ENCODE results near the gene ZNF836. TPM values are rescaled to one million over a fixed set of nuclear protein-coding genes. Genes with fewer than 3 reads are reported as not detected.

The ZNF836 gene
- total RNA-seq, 3 donors from 2014 or later (not counting 1 experiment from before 2014, with no cell fraction given), result 27.9 to 40.2 (median 28.0) TPM

- peak within 1 kb of the TSS; percentile 99 for H3K4me3 Mint-ChIP-seq
- H3K27me3 Mint-ChIP-seq (ENCODE audit: low read depth in 2 of 2), result no peaks in the 10 kb centered on the region
- peak within 1 kb of the TSS; percentile 61 for H3K4me3 ChIP-seq (ENCODE audit: low read length)
- no peaks in the 10 kb centered on the region for H3K9me3 Mint-ChIP-seq
- H3K4me1 Mint-ChIP-seq, result peaks cover 51 to 57% of the 10 kb centered on the region in 2 donors
- peaks cover 6% of the 10 kb centered on the region for H3K36me3 Mint-ChIP-seq
- peak within 1 kb of the TSS; percentile 87 for H3K27ac ChIP-seq (ENCODE audit: low read length)
- no peaks in the 10 kb centered on the region for H3K27me3 ChIP-seq (ENCODE audit: control insufficient read depth, insufficient read depth, low read length)
- DNase-seq, result peak; percentile 97 to 100
- under 1% methylated on average over 70 of the region's 70 CpGs for WGBS (ENCODE audit: insufficient coverage)
- H3K4me1 ChIP-seq (ENCODE audit: control insufficient read depth, insufficient read depth, low read length), result peaks cover 36% of the 10 kb centered on the region
- intact Hi-C loops (cut with micrococcal nuclease), result loop anchor here (1.0 to 5.0 kb wide), 4 partner anchors 19 to 142 kb away; partner anchors contain the start of genes ZNF432, ZNF616 and ZNF836
- TF ChIP-seq CTCF (IDR thresholded peaks at IDR 0.05), result no peak
- no peaks in the 10 kb centered on the region for H3K9me3 ChIP-seq (ENCODE audit: control insufficient read depth, insufficient read depth, low read length)
- H3K36me3 ChIP-seq (ENCODE audit: control insufficient read depth, insufficient read depth, low read length), result peaks cover 4% of the 10 kb centered on the region
- ATAC-seq, result peak; percentile 84 to 93 (median 85)
- peak within 1 kb of the TSS; percentile 99 for H3K27ac Mint-ChIP-seq
These were observed 18.5 kb upstream of the ZNF836 start, which contains the start of gene PPP2R1A for GRCh38 chr19:52189735-52190486. PPP2R1A (plus strand) TSS chr19:52190052; CDS start chr19:52190097, 45 bp downstream.

- intact Hi-C loops (cut with micrococcal nuclease), result loop anchor here (1.0 kb wide), 3 partner anchors 18 to 141 kb away; partner anchors contain the start of genes ZNF432, ZNF616 and ZNF836
- peaks cover 6% of the 10 kb centered on the region for H3K36me3 Mint-ChIP-seq
- peak overlapping the region; percentile 41 for H3K4me3 ChIP-seq (ENCODE audit: low read length)
- peaks cover 36% of the 10 kb centered on the region for H3K4me1 ChIP-seq (ENCODE audit: control insufficient read depth, insufficient read depth, low read length)
- H3K9me3 Mint-ChIP-seq, result no peaks in the 10 kb centered on the region
- H3K36me3 ChIP-seq (ENCODE audit: control insufficient read depth, insufficient read depth, low read length), result peaks cover 3% of the 10 kb centered on the region
- no peak for TF ChIP-seq CTCF (IDR thresholded peaks at IDR 0.05)
- H3K9me3 ChIP-seq (ENCODE audit: control insufficient read depth, insufficient read depth, low read length), result no peaks in the 10 kb centered on the region
- peak overlapping the region; percentile 99 for H3K27ac Mint-ChIP-seq
- no peaks in the 10 kb centered on the region for H3K27me3 ChIP-seq (ENCODE audit: control insufficient read depth, insufficient read depth, low read length)
- ATAC-seq (no peak), DNase-seq (no peak)
- H3K4me3 Mint-ChIP-seq, result peak overlapping the region; percentile 99
- H3K27ac ChIP-seq (ENCODE audit: low read length), result peak overlapping the region; percentile 87
- peaks cover 44 to 48% of the 10 kb centered on the region in 2 donors for H3K4me1 Mint-ChIP-seq
- 12% methylated on average over 31 of the region's 32 CpGs for WGBS (ENCODE audit: insufficient coverage)
- H3K27me3 Mint-ChIP-seq (ENCODE audit: low read depth in 2 of 2), result no peaks in the 10 kb centered on the region
These were observed 17.7 kb upstream of the ZNF836 start for GRCh38 chr19:52188822-52189734.

DNA sequence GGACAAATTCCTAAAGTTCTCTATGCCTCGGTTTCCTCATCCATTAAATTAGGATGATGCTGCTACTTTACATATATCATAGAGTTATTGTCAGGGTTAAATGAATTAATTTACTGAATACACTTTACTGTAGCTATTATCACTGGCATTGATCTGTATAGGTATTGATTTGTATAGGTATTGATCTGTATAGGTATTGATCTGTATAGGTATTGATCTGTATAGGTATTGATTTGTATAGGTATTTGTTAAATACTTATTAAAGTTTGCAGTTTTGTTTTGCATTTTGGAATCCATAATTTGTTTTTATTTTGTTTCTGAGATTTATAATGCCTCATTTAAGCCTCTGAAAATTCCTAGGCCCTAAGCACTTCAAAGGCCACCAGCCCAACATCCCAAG lies 16.0 kb upstream of the ZNF836 start:
- no peak for DNase-seq
- Histone ChIP-seq H3K9me3 (ENCODE audit: control insufficient read depth, insufficient read depth, low read length) (no peaks in the 10 kb centered on the region), H3K4me3 (ENCODE audit: low read length) (no peak overlapping the region), H3K27ac (ENCODE audit: low read length) (no peak overlapping the region), H3K27me3 (ENCODE audit: control insufficient read depth, insufficient read depth, low read length) (no peaks in the 10 kb centered on the region), H3K4me1 (ENCODE audit: control insufficient read depth, insufficient read depth, low read length) (peaks cover 32% of the 10 kb centered on the region), H3K36me3 (ENCODE audit: control insufficient read depth, insufficient read depth, low read length) (no peaks in the 10 kb centered on the region)
- ATAC-seq, result no peak
- no peaks in the 10 kb centered on the region for H3K27me3 Mint-ChIP-seq (ENCODE audit: low read depth in 2 of 2)
- H3K9me3 Mint-ChIP-seq, result no peaks in the 10 kb centered on the region
- intact Hi-C loops (cut with micrococcal nuclease), result no loop called here
- no peak overlapping the region for H3K4me3 Mint-ChIP-seq
- no peak overlapping the region for H3K27ac Mint-ChIP-seq
- H3K4me1 Mint-ChIP-seq, result peaks cover 30 to 36% of the 10 kb centered on the region in 2 donors
- no peaks in the 10 kb centered on the region for H3K36me3 Mint-ChIP-seq
- WGBS (ENCODE audit: insufficient coverage), result no CpG with 5 or more reads among the region's 1 CpG
- TF ChIP-seq CTCF (IDR thresholded peaks at IDR 0.05), result no peak

All from natural killer cell (primary cell).